ENCODE data around the gene INCA1.

- no peak for TF ChIP-seq CTCF (IDR thresholded peaks at IDR 0.05)
- no peak for TF ChIP-seq POLR2A (IDR thresholded peaks at IDR 0.05)
Measured at GRCh38 chr17:5043524-5043923, 46.2 kb upstream of the INCA1 start.
